Uterus (tissue), 2 donors: Measurements from ENCODE around the gene PRSS33.

Experiments used
- CTCF ChIP-seq, 4 experiments: fragments of 200-600 bp in 2 of 4; fragments of 450-650 bp in 2 of 4; sonication (generic) in 2 of 4; IDR thresholded peaks; one replicate each; pipeline ENCODE4 v1.5.1; 2016 to 2019; ENCODE audit warnings: antibody characterized with exemption in 4 of 4, mild to moderate bottlenecking in 2 of 4, moderate library complexity in 1 of 4
- POLR2A ChIP-seq, 2 donors: fragments of 450-650 bp; IDR thresholded peaks; one replicate each; pipeline ENCODE4 v1.6.1; 2016; ENCODE audit warnings: antibody characterized with exemption in 2 of 2, mild to moderate bottlenecking in 1 of 2, moderate library complexity in 1 of 2

- TF ChIP-seq CTCF (IDR thresholded peaks at IDR 0.05) (no peak), POLR2A (IDR thresholded peaks at IDR 0.05) (no peak)
Measured at GRCh38 chr16:2787961-2788360, 601 bp upstream of the PRSS33 start.
